Sigmoid colon (tissue), 4 donors: ENCODE data around the gene MACROH2A1.

Source experiments
- EP300 ChIP-seq, 4 donors: sonication (generic); formaldehyde crosslinking; IDR thresholded peaks; one replicate each; pipeline ENCODE4 v1.6.1; 2017; ENCODE audit warnings: antibody characterized with exemption in 4 of 4
- POLR2A ChIP-seq, 2 donors: fragments of 450-650 bp; IDR thresholded peaks; one replicate each; pipeline ENCODE4 v1.6.1; 2016; ENCODE audit warnings: antibody characterized with exemption in 2 of 2, mild to moderate bottlenecking in 2 of 2, moderate library complexity in 2 of 2
- POLR2AphosphoS5 ChIP-seq, 4 donors: sonication (generic); formaldehyde crosslinking; IDR thresholded peaks; one replicate each; pipeline ENCODE4 v1.6.1; 2017; ENCODE audit warnings: antibody characterized with exemption in 4 of 4
- TF ChIP-seq, protein P1 (sequence below), 4 experiments: fragments of 450-650 bp in 3 of 4; fragments of 200-600 bp in 1 of 4; IDR thresholded peaks; one replicate each; pipeline ENCODE4 v1.5.1; 2016 to 2019; ENCODE audit warnings: antibody characterized with exemption in 4 of 4, mild to moderate bottlenecking in 3 of 4, moderate library complexity in 2 of 4

DNA sequence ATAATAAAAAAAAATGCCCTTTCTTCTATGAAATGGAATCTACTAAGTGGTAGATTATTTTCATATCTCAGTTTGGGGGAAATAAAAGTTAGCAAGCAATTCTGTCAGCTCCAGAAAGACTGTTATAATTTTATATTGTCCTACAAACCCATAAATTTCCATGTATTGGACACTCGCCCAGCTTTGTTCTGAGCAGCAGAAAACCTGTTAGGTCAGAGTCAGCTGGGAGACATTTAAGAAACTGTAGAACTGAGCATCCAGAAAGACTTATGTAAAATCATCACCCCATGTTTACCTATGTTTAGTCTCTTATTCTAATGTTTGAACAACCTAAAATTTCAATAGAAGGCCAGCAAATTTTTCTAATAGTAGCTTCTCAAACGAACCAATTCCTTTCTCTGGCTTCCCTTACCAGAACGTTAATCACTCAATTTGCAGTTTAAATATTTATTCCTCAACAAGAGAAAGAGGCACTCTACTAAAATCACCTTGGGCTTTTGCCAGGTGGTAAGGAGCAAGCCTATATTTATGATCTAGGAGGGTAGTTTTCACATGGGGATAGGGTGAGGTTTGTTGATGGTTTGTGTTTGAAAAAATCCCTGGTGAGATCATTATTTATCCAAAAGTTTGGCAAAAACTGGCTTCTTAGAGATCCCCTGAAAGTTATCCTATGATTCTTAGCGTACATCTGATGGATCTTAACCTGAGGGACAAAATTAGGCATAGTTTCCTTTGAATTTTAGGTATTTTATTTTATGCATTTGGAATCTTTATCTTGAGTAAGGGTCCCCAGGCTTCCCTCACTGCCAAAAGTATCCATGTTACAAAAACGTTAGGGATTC is 34.4 kb downstream of the MACROH2A1 start:
- peak in 1 of 4 donors; percentile 28 for TF ChIP-seq POLR2AphosphoS5 (IDR thresholded peaks at IDR 0.05)
- TF ChIP-seq, protein P1, sequence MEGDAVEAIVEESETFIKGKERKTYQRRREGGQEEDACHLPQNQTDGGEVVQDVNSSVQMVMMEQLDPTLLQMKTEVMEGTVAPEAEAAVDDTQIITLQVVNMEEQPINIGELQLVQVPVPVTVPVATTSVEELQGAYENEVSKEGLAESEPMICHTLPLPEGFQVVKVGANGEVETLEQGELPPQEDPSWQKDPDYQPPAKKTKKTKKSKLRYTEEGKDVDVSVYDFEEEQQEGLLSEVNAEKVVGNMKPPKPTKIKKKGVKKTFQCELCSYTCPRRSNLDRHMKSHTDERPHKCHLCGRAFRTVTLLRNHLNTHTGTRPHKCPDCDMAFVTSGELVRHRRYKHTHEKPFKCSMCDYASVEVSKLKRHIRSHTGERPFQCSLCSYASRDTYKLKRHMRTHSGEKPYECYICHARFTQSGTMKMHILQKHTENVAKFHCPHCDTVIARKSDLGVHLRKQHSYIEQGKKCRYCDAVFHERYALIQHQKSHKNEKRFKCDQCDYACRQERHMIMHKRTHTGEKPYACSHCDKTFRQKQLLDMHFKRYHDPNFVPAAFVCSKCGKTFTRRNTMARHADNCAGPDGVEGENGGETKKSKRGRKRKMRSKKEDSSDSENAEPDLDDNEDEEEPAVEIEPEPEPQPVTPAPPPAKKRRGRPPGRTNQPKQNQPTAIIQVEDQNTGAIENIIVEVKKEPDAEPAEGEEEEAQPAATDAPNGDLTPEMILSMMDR (IDR thresholded peaks at IDR 0.05), result no peak
- TF ChIP-seq POLR2A (IDR thresholded peaks at IDR 0.05), result no peak
- TF ChIP-seq EP300 (IDR thresholded peaks at IDR 0.05), result peak in 1 of 4 donors; percentile 11
